ENCODE measurements around the gene GAL3ST1.

The GAL3ST1 gene

GRCh38 chr22:30565341-30565740, 9.1 kb downstream of the GAL3ST1 start:
- no peak for TF ChIP-seq CTCF (IDR thresholded peaks at IDR 0.05)

- TF ChIP-seq CTCF (IDR thresholded peaks at IDR 0.05) = no peak
Observed at GRCh38 chr22:30564761-30565119, 9.7 kb downstream of the GAL3ST1 start.

- TF ChIP-seq CTCF (IDR thresholded peaks at IDR 0.05) = no peak
Observed at GRCh38 chr22:30564045-30564760, 10.3 kb downstream of the GAL3ST1 start.

GRCh38 chr22:30562366-30562765, 12.1 kb downstream of the GAL3ST1 start:
- no peak for TF ChIP-seq CTCF (IDR thresholded peaks at IDR 0.05)

GRCh38 chr22:30561402-30562189, 12.9 kb downstream of the GAL3ST1 start:
- TF ChIP-seq CTCF (IDR thresholded peaks at IDR 0.05) = no peak

GRCh38 chr22:30560643-30561202, 13.7 kb downstream of the GAL3ST1 start:
- 0 out of 2 replicates have a peak, but pooled peaks have one; percentile 18 for TF ChIP-seq CTCF (IDR thresholded peaks at IDR 0.05)

GRCh38 chr22:30559889-30560288, 14.6 kb downstream of the GAL3ST1 start:
- TF ChIP-seq CTCF (IDR thresholded peaks at IDR 0.05) = no peak
